HG03159 (cell line): ENCODE measurements around the gene AUTS2.

Experiments
- ATAC-seq: cut with Tn5 transposase; IDR thresholded peaks from one replicate; pipeline ENCODE4 v1.9.1; 2021; ENCODE audit warnings: mild to moderate bottlenecking, moderate library complexity; ENCODE audit not compliant: unreplicated experiment

Gene AUTS2

DNA sequence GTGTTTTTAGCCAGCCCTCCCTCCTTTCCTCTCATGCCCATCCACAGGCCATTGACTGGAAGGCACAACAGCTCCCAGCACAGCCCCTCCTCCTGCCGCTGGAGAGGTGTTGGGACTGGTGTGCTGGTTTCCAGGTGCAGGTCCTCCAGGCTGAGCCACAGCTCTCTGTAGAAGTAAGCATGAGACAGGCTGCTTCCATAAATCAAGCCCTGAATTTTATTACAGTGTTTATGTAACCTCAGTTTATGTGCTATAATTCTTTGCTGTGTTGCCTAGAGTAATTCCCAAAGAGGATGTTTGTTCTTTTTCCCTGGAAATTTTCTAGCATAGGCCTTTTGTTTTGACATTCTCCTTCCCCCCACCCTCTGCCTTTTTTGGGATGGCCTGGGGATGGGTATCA, 445.8 kb downstream of the AUTS2 start:
- no peak for ATAC-seq

DNA sequence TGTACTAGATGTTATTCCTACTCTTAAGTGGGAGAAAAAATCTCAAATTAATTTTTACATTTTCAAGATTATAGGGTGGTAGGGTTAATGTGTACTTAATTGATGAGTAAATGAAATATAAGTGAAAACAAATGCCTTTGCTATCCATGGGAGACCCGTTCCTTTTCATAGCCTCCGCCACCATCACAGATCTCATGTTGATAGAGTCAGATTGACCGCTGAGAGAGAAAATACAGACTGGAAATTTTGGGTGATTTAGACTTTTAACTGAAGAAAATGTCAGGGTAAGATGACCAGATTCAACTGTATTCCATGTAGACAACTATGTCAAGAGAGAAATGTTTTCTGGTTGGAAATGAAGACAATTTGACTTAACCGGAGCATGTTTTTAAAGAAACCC, 446.2 kb downstream of the AUTS2 start:
- no peak for ATAC-seq

DNA sequence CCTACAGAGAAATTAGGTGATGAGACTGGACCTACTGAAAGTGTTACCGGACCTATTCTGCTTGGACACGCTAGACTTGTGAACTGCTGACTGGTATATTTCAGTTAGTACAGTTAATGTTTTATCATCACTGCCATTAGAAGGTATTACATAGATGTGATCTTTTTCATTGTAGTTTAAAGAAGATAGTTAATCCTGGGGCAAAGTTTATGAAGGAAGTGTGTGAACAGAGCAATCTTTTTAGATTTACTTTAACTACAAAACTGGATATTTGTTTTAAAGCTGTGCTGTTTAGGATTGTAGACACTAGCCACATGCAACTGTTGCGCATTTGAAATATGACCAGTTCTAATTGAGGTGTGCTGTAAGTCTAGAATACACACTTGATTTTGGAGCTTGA, 446.7 kb downstream of the AUTS2 start:
- no peak for ATAC-seq

- ATAC-seq, result no peak
Observed at GRCh38 chr7:70047384-70047783, 449.1 kb downstream of the AUTS2 start.

- no peak for ATAC-seq
Observed at GRCh38 chr7:70047891-70048448, 449.7 kb downstream of the AUTS2 start.

DNA sequence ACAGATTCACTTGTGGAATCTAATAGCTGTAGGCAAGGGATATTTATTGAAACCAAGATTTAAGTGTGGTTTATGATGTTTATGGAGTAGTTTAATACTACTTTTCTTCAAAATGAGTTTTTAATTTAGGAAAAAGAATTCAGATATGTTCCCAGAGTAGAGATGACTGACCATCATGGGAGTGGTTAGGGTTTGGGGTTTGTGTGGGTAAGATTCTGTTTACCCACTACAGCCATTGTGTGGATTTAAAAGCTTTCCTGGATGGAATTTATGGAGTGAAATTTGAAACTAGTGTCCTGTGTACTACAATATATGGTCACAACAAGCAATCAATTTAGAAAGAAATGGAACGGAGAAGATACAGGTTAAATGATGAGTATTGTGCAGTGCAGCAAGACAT, 453.5 kb downstream of the AUTS2 start:
- ATAC-seq, result no peak

DNA sequence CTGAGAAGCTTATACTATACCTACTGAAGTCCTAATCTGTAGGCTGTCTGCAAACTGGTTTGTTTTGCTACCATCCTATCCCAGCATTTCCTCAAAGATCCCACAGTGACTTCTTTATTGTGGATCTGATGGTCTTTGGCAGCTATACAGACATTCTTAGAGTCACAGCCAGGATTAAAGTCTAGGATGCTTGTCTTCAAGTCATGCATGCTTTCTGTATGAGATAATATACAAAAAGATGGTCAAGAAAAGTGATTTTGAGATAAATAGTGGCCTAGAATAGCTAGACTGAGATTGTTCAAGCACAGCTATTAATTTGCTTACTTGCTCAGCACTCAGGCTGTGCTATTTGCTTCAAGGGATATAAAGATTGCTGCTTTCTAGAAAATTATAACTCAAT, 454.4 kb downstream of the AUTS2 start:
- ATAC-seq, result no peak

DNA sequence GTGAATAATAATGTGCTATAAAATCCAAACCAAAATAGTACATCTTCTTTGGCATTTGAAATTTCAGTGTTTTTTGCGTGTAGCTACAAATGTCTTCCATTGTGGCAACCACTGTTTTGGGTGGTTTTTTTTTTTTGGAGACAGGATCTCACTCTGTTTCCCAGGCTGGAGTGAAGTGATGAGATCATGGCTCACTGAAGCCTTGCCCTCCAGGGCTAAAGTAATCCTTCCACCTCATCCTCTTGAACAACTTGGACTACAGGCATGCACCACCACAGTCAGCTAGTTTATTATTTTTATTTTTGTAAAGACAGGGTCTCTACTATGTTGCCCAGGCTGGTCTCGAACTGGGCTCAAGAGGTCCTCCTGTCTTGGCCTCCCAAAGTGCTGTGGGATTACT, 455.1 kb downstream of the AUTS2 start:
- no peak for ATAC-seq

DNA sequence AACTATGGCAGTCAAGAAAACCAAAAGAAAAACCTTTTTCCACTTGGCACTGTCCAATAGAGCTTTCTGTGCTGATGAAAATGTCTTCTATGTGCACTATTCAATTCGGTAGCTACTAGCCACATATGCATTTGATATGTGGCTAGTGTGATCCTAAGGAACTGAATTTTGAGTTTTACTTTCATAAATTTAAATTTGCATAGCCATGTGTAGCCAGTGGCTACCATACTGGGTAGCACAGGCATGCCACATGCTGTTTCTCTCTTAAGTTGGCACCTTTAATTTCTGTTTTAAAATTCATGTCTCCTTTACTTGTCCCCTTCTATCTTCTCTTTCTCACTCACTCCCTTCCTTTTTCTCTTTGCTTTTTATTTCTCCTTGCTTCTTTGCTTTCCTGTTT, 455.7 kb downstream of the AUTS2 start:
- ATAC-seq, result no peak

GRCh38 chr7:70056363-70056762, 458.1 kb downstream of the AUTS2 start:
- ATAC-seq, result no peak

- ATAC-seq, result no peak
Observed at GRCh38 chr7:70060298-70061068, 462.2 kb downstream of the AUTS2 start.

DNA sequence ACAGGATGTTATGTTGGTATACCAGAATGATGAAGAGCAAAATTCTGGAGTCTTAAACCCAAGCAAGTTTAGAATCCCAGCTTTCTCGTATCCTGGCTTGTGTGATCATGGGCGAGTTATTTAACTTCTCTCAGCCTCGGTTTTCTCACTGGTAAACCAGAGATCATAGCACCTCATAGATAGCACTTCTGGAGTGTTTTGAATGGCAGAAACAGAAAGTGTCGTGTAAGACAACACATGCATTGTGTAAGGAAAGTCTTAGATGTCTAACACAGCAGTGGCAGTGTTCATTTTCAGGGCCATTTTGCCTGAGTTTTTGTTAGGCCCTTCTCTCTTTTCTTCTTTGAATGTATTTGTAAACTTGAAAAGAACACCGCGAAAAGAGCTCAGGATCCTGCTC, 465.1 kb downstream of the AUTS2 start:
- ATAC-seq, result no peak

GRCh38 chr7:70063927-70064326, 465.7 kb downstream of the AUTS2 start:
- no peak for ATAC-seq

DNA sequence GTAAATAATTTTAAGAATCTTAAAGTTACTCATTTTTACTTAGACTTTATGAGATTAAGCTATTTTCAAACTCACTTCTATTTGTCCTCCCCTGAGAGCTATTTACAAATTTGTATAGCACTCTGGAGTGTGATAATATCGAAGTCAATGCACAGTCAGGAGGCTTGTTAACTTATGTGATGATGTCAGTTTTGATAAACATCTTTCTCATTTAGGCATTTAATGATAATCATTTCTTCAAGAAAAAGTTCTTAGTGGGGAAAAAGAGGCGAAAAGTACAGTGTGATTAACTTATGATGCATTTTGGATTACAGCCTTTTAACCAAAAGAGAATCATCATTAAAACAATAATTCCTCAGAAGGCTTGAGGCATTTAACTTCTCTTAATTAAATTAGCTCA, 468.6 kb downstream of the AUTS2 start:
- ATAC-seq, result no peak

DNA sequence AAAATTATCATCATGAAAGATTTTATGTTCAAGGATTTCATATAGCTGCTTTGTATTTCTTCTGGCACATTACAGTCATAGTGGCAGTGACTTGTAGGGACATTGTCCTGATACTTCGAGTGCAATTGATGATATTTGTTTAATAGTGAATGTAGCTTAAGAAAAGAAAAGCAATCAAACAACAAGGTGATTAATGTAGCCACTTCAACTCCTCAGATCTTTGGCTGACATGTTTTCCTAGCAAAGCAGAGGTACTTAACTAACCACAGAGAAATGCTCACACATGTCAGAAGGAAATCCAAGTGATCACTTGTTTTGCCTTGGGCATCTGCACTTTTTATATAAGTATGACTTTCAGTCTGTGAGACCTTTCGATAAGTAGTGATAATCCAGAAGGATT, 470.3 kb downstream of the AUTS2 start:
- no peak for ATAC-seq

GRCh38 chr7:70069977-70070376, 471.7 kb downstream of the AUTS2 start:
- ATAC-seq, result no peak

- ATAC-seq, result no peak
Observed at GRCh38 chr7:70071766-70072165, 473.5 kb downstream of the AUTS2 start.

DNA sequence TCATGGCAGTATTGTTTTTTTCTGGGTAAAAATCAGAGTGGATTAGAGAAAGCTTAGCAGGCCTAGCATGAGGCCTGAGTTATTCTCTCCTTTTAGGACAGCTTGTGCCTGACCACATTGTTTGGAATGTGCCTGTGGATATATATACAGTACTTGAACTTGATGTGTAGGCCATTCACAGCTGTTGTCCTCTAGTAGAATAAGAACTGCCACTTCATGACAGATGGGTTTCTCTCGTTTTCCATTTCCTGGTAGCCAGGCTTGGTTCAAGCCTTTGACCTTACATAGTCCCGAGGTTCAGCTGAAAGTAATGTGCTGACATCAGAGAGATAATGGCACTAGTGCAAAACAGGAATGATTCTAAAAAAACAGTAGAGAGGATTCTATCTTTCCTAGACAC, 473.9 kb downstream of the AUTS2 start:
- ATAC-seq, result no peak

DNA sequence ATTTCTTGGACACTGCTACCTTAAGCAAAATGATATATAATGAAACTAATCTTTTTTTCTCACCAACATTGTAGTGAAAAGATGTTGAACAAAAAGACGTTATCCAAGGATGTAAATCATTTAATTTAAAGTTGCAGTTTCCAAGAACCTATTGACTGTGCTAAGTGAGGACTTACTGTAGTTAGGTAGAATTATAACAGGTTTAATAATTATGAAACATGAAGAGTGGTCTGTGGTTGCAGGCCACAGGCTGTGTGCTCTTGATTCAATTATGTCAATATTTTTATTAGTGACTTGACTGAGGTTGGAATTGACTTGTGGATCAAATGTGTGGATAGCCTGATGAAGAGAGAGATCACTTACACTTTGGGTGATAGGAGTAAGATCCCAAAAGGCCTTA, 478.1 kb downstream of the AUTS2 start:
- ATAC-seq, result no peak

- no peak for ATAC-seq
Observed at GRCh38 chr7:70082099-70082611, 483.9 kb downstream of the AUTS2 start.

GRCh38 chr7:70091362-70091761, 493.1 kb downstream of the AUTS2 start:
- ATAC-seq, result no peak

- ATAC-seq, result no peak
Observed at GRCh38 chr7:70092314-70093204, 494.3 kb downstream of the AUTS2 start.
